Keratinocyte (primary cell): ENCODE measurements around the gene PLEKHA8. TPM values are rescaled to one million over a fixed set of nuclear protein-coding genes. Genes with fewer than 3 reads are reported as not detected.

Source experiments
- DNase-seq: peaks from one replicate; pipeline ENCODE4 v3.0.0-alpha.2; 2011; ENCODE audit warnings: low read depth, missing footprints, low spot score
- FAIRE-seq: peaks from 2 replicates; lab custom pipeline; 2011; peaks lifted over from hg19 to GRCh38; lab: Jason Lieb, UNC
- H2AFZ ChIP-seq: 2 replicates; pipeline ENCODE4 v1.6.0; 2012; ENCODE audit warnings: low read length, control low read depth, inconsistent platforms; ENCODE audit not compliant: control insufficient read depth
- H3K27ac ChIP-seq: 2 replicates; pipeline ENCODE4 v1.5.1; 2011; ENCODE audit warnings: low read length; ENCODE audit not compliant: control insufficient read depth, insufficient read depth
- H3K27me3 ChIP-seq: 3 replicates; pipeline ENCODE4 v1.6.0; 2011; ENCODE audit warnings: low read length; ENCODE audit not compliant: control insufficient read depth, insufficient read depth; ENCODE audit errors: extremely low read depth
- H3K36me3 ChIP-seq, 2 experiments: 2 replicates in 1 of 2; 3 replicates in 1 of 2; pipeline ENCODE4 v1.5.1; 2011; ENCODE audit warnings: low read length in 2 of 2, mild to moderate bottlenecking in 1 of 2; ENCODE audit not compliant: control insufficient read depth in 2 of 2, insufficient read depth in 2 of 2; ENCODE audit errors: extremely low read depth in 1 of 2
- H3K4me1 ChIP-seq: 3 replicates; pipeline ENCODE4 v1.5.1; 2011; ENCODE audit warnings: low read length; ENCODE audit not compliant: control insufficient read depth, insufficient read depth; ENCODE audit errors: extremely low read depth
- H3K4me2 ChIP-seq: 3 replicates; pipeline ENCODE4 v1.6.0; 2011; ENCODE audit warnings: low read depth, low read length; ENCODE audit not compliant: control insufficient read depth, insufficient read depth; ENCODE audit errors: extremely low read depth
- H3K4me3 ChIP-seq, 3 experiments: fragments of 200-600 bp in 1 of 3; sonication (generic) in 1 of 3; 2 replicates in 2 of 3; 3 replicates in 1 of 3; pipeline ENCODE4 v1.5.1; 2011 to 2016; ENCODE audit warnings: low read length in 3 of 3, mild to moderate bottlenecking in 3 of 3, control low read depth in 2 of 3, inconsistent platforms in 1 of 3, low read depth in 1 of 3, mixed read lengths in 1 of 3, mixed run types in 1 of 3, moderate library complexity in 1 of 3; ENCODE audit not compliant: control insufficient read depth in 2 of 3, insufficient read depth in 2 of 3; ENCODE audit errors: extremely low read depth in 1 of 3
- H3K79me2 ChIP-seq: 2 replicates; pipeline ENCODE4 v1.6.0; 2012; ENCODE audit warnings: low read length; ENCODE audit not compliant: control insufficient read depth, insufficient read depth
- H3K9ac ChIP-seq: 3 replicates; pipeline ENCODE4 v1.6.0; 2011; ENCODE audit warnings: low read length; ENCODE audit not compliant: control insufficient read depth, insufficient read depth; ENCODE audit errors: extremely low read depth
- H3K9me1 ChIP-seq: 3 replicates; pipeline ENCODE4 v1.6.0; 2011; ENCODE audit warnings: low read length; ENCODE audit not compliant: control insufficient read depth, insufficient read depth; ENCODE audit errors: extremely low read depth
- H3K9me3 ChIP-seq: 2 replicates; pipeline ENCODE4 v1.5.1; 2012; ENCODE audit warnings: low read depth, low read length; ENCODE audit not compliant: control insufficient read depth
- H4K20me1 ChIP-seq: 3 replicates; pipeline ENCODE4 v1.6.0; 2011; ENCODE audit warnings: low read length; ENCODE audit not compliant: control insufficient read depth, insufficient read depth; ENCODE audit errors: extremely low read depth
- EZH2 ChIP-seq: IDR thresholded peaks from one replicate; pipeline ENCODE4 v1.6.1; 2012; ENCODE audit warnings: inconsistent platforms, mild to moderate bottlenecking, low read length, moderate library complexity
- dilution Hi-C: fragments of 300-500 bp; cut with MboI; formaldehyde crosslinking; loops from one replicate; pipeline ENCODE4 v1.7.0; 2020; ENCODE audit warnings: low sequenced_read_pairs; ENCODE audit not compliant: extremely low pct_ligation_motif_present
- polyA minus RNA-seq, 3 experiments: library from RNA; depleted of rRNA, polyadenylated mRNA; stranded (reverse); fragments of >200 nt; gene quantifications; 1 replicate in 1 of 3; 2 replicates in 1 of 3; 3 replicates in 1 of 3; pipeline ENCODE4 v1.2.3, GENCODE V29; 2011
- polyA plus RNA-seq, 5 experiments: library from polyadenylated mRNA; depleted of rRNA in 3 of 5; stranded (reverse) in 3 of 5; stranded (forward) in 1 of 5; unstranded in 1 of 5; fragments of >200 nt; gene quantifications; 1 replicate in 1 of 5; 2 replicates in 3 of 5; 3 replicates in 1 of 5; pipeline versions ENCODE4 v1.2.1 to v1.2.3, GENCODE V29; 2011 to 2012; ENCODE audit warnings: missing spikeins in 2 of 5, low read depth in 1 of 5, low replicate concordance in 1 of 5
- TF ChIP-seq, protein P1 (sequence below), 3 experiments: IDR thresholded peaks in 1 of 3; conservative IDR thresholded peaks in 1 of 3; optimal IDR thresholded peaks in 1 of 3; 2 replicates in 2 of 3; 3 replicates in 1 of 3; pipeline versions ENCODE3 to v1.5.1; 2011; ENCODE audit warnings: low read length in 3 of 3, mild to moderate bottlenecking in 3 of 3, moderate library complexity in 2 of 3, control low read depth in 1 of 3, inconsistent platforms in 1 of 3; ENCODE audit not compliant: insufficient read depth in 2 of 3; ENCODE audit errors: extremely low read depth in 1 of 3

Gene PLEKHA8, protein sequence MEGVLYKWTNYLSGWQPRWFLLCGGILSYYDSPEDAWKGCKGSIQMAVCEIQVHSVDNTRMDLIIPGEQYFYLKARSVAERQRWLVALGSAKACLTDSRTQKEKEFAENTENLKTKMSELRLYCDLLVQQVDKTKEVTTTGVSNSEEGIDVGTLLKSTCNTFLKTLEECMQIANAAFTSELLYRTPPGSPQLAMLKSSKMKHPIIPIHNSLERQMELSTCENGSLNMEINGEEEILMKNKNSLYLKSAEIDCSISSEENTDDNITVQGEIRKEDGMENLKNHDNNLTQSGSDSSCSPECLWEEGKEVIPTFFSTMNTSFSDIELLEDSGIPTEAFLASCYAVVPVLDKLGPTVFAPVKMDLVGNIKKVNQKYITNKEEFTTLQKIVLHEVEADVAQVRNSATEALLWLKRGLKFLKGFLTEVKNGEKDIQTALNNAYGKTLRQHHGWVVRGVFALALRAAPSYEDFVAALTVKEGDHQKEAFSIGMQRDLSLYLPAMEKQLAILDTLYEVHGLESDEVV
- polyA plus RNA-seq, result 5.7 to 9.6 TPM (median 6.0 TPM) in 3 replicates
- polyA plus RNA-seq (2011; ENCODE audit: low read depth), result 7.5 TPM
- polyA plus RNA-seq (2011; cell fraction: cytosol; rRNA removed), result 3.7 and 6.8 TPM in 2 replicates
- polyA plus RNA-seq (2011; cell fraction: nucleus; rRNA removed), result 8.2 and 10.6 TPM in 2 replicates
- polyA plus RNA-seq (2012; ENCODE audit: low replicate concordance), result 5.4 and 6.4 TPM in 2 replicates
- 3.1 to 14.9 TPM (median 8.6 TPM) in 3 replicates for polyA minus RNA-seq
- polyA minus RNA-seq (2011; cell fraction: cytosol; rRNA and poly(A)+ RNA removed), result 5.6 TPM
- 11.3 and 23.2 TPM in 2 replicates for polyA minus RNA-seq (2011; cell fraction: nucleus; rRNA and poly(A)+ RNA removed)

GRCh38 chr7:30028216-30028748, at the start of gene PLEKHA8:
TSS of gene PLEKHA8 (plus strand) at chr7:30028412. CDS start at chr7:30028763, 351 bp downstream.
- H3K9me1 ChIP-seq, result no peaks in the 10 kb centered on the region
- H3K9me3 ChIP-seq, result no peaks in the 10 kb centered on the region
- H3K79me2 ChIP-seq, result peaks cover 65% of the 10 kb centered on the region
- H3K36me3 ChIP-seq, result no peaks in the 10 kb centered on the region
- DNase-seq (no peak), FAIRE-seq (no peak)
- TF ChIP-seq EZH2, result no peak
- TF ChIP-seq, protein P1, sequence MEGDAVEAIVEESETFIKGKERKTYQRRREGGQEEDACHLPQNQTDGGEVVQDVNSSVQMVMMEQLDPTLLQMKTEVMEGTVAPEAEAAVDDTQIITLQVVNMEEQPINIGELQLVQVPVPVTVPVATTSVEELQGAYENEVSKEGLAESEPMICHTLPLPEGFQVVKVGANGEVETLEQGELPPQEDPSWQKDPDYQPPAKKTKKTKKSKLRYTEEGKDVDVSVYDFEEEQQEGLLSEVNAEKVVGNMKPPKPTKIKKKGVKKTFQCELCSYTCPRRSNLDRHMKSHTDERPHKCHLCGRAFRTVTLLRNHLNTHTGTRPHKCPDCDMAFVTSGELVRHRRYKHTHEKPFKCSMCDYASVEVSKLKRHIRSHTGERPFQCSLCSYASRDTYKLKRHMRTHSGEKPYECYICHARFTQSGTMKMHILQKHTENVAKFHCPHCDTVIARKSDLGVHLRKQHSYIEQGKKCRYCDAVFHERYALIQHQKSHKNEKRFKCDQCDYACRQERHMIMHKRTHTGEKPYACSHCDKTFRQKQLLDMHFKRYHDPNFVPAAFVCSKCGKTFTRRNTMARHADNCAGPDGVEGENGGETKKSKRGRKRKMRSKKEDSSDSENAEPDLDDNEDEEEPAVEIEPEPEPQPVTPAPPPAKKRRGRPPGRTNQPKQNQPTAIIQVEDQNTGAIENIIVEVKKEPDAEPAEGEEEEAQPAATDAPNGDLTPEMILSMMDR (optimal IDR thresholded peaks at IDR 0.05 in 1 of 3, IDR thresholded peaks at IDR 0.05 in 1 of 3, conservative IDR thresholded peaks at IDR 0.05 in 1 of 3; ENCODE audit: extremely low read depth in 1 of 3, insufficient read depth in 2 of 3, low read length in 3 of 3), result peak in 1 of 3 experiments; percentile 18
- H2AFZ ChIP-seq, result peak within 1 kb of the TSS; percentile 96
- no peaks in the 10 kb centered on the region for H4K20me1 ChIP-seq
- peak within 1 kb of the TSS; percentile 86 to 99 (median 96) for H3K4me3 ChIP-seq
- no peaks in the 10 kb centered on the region for H3K27me3 ChIP-seq
- dilution Hi-C loops, result no loop called here
- peak within 1 kb of the TSS; percentile 83 for H3K9ac ChIP-seq
- H3K27ac ChIP-seq, result peak within 1 kb of the TSS; percentile 81
- peaks cover 22% of the 10 kb centered on the region for H3K4me1 ChIP-seq
- peak within 1 kb of the TSS; percentile 90 for H3K4me2 ChIP-seq

GRCh38 chr7:29980151-29980550, 48.1 kb upstream of the PLEKHA8 start:
- H3K4me3 ChIP-seq, result no peak overlapping the region
- no peak for TF ChIP-seq EZH2
- TF ChIP-seq, protein P1 (optimal IDR thresholded peaks at IDR 0.05 in 1 of 3, IDR thresholded peaks at IDR 0.05 in 1 of 3, conservative IDR thresholded peaks at IDR 0.05 in 1 of 3; ENCODE audit: extremely low read depth in 1 of 3, insufficient read depth in 2 of 3, low read length in 3 of 3), result no peak
- H3K36me3 ChIP-seq, result no peaks in the 10 kb centered on the region
- dilution Hi-C loops, result no loop called here
- peak; percentile 41 for FAIRE-seq
- DNase-seq, result no peak
- H3K79me2 ChIP-seq, result peaks cover 70% of the 10 kb centered on the region
- H3K9ac ChIP-seq, result no peak overlapping the region
- H3K27ac ChIP-seq, result no peak overlapping the region
- no peak overlapping the region for H2AFZ ChIP-seq
- no peaks in the 10 kb centered on the region for H3K27me3 ChIP-seq
- no peaks in the 10 kb centered on the region for H3K9me1 ChIP-seq
- H3K9me3 ChIP-seq, result no peaks in the 10 kb centered on the region
- no peaks in the 10 kb centered on the region for H3K4me1 ChIP-seq
- no peaks in the 10 kb centered on the region for H4K20me1 ChIP-seq
- H3K4me2 ChIP-seq, result no peak overlapping the region
